SHP77 treated with DMSO at 0.1 percent for 48 hours (cell line): Measurements from ENCODE around the gene OLFM3.

Experiments used
- DNase-seq: peaks from one replicate; lab custom pipeline; 2025; lab: John Stamatoyannopoulos, UW

Gene OLFM3

GRCh38 chr1:101849356-101849755, 147.4 kb downstream of the OLFM3 start:
- DNase-seq, result no peak

GRCh38 chr1:101847626-101848025, 149.1 kb downstream of the OLFM3 start:
- no peak for DNase-seq

GRCh38 chr1:101846820-101847219, 149.9 kb downstream of the OLFM3 start:
- DNase-seq, result no peak

- DNase-seq, result no peak
Measured at GRCh38 chr1:101843160-101843559, 153.6 kb downstream of the OLFM3 start.

- DNase-seq, result no peak
Measured at GRCh38 chr1:101841824-101842223, 154.9 kb downstream of the OLFM3 start.

GRCh38 chr1:101835988-101836387, 160.7 kb downstream of the OLFM3 start:
- no peak for DNase-seq

GRCh38 chr1:101833312-101833711, 163.4 kb downstream of the OLFM3 start:
- no peak for DNase-seq

GRCh38 chr1:101826416-101826815, 170.3 kb downstream of the OLFM3 start:
- no peak for DNase-seq

GRCh38 chr1:101820071-101820470, 176.7 kb downstream of the OLFM3 start:
- peak; percentile 50 for DNase-seq

GRCh38 chr1:101816262-101816661, 180.5 kb downstream of the OLFM3 start:
- DNase-seq, result no peak

GRCh38 chr1:101798417-101798816, 198.3 kb downstream of the OLFM3 start:
- DNase-seq, result no peak

GRCh38 chr1:101797722-101798121, 199.0 kb downstream of the OLFM3 start:
- no peak for DNase-seq

GRCh38 chr1:101781201-101781831, 215.4 kb downstream of the OLFM3 start:
- peak; percentile 76 for DNase-seq

GRCh38 chr1:101769520-101769919, 227.2 kb downstream of the OLFM3 start:
- DNase-seq, result no peak

- no peak for DNase-seq
Measured at GRCh38 chr1:101757985-101758384, 238.7 kb downstream of the OLFM3 start.

- DNase-seq, result no peak
Measured at GRCh38 chr1:101756411-101756810, 240.3 kb downstream of the OLFM3 start.
